T-cell (primary cell): ENCODE results near the gene PLAGL2. TPM values are rescaled to one million over a fixed set of nuclear protein-coding genes. Genes with fewer than 3 reads are reported as not detected.

ENCODE experiments used
- ATAC-seq, 4 experiments: fragments of 200-7000 bp in 3 of 4; fragments of 150-1000 bp in 1 of 4; cut with Tn5 transposase; replicated peaks in 1 of 4; 1 replicate in 3 of 4; 2 replicates in 1 of 4; pipeline ENCODE4 v1.10.0; 2021; ENCODE audit warnings: moderate library complexity in 3 of 4, mild to moderate bottlenecking in 2 of 4, moderate number of reproducible peaks in 1 of 4
- CTCF ChIA-PET, 2 donors: fragments of 300-600 bp; sonication (Branson Sonifier 250); formaldehyde crosslinking; loops; one replicate each; lab custom pipeline; 2022; ENCODE audit warnings: antibody characterized with exemption in 2 of 2; lab: Charles Lee
- POLR2A ChIA-PET, 2 donors: fragments of 300-600 bp; sonication (Branson Sonifier 250); formaldehyde crosslinking; loops; one replicate each; lab custom pipeline; 2022; ENCODE audit warnings: antibody characterized with exemption in 2 of 2; lab: Charles Lee
- DNase-seq, 35 experiments: peaks; one replicate each; pipeline versions ENCODE4 v3.0.0 to v3.0.0-alpha.2; 2013 to 2023
- H3K27ac ChIP-seq: one replicate; pipeline ENCODE4 v1.5.1; 2013; ENCODE audit warnings: low read length
- H3K27me3 ChIP-seq, 2 experiments: replicated peaks in 1 of 2; 1 replicate in 1 of 2; 2 replicates in 1 of 2; pipeline versions ENCODE4 v1.6.1 to v1.7.0; 2013; ENCODE audit warnings: low read length in 1 of 2, mixed read lengths in 1 of 2; ENCODE audit not compliant: control insufficient read depth in 2 of 2, insufficient read depth in 2 of 2; ENCODE audit errors: extremely low read depth in 1 of 2
- H3K36me3 ChIP-seq, 2 donors: 1 replicate in 1 of 2; 2 replicates in 1 of 2; pipeline versions ENCODE4 v1.6.1 to v1.7.0; 2013; ENCODE audit warnings: low read length in 1 of 2; ENCODE audit not compliant: control insufficient read depth in 2 of 2, insufficient read depth in 1 of 2; ENCODE audit errors: extremely low read depth in 1 of 2
- H3K4me1 ChIP-seq, 2 experiments: 1 replicate in 1 of 2; 2 replicates in 1 of 2; pipeline versions ENCODE4 v1.6.1 to v1.7.0; 2013; ENCODE audit warnings: low read length in 2 of 2, mixed read lengths in 1 of 2; ENCODE audit not compliant: insufficient read depth in 2 of 2, control insufficient read depth in 1 of 2; ENCODE audit errors: extremely low read depth in 1 of 2
- H3K4me3 ChIP-seq, 2 donors: 1 replicate in 1 of 2; 2 replicates in 1 of 2; pipeline versions ENCODE4 v1.5.1 to v1.7.0; 2013; ENCODE audit warnings: mild to moderate bottlenecking in 2 of 2, low read length in 1 of 2, moderate library complexity in 1 of 2; ENCODE audit not compliant: control insufficient read depth in 1 of 2; ENCODE audit errors: extremely low read depth in 1 of 2
- H3K9me3 ChIP-seq: 2 replicates; pipeline ENCODE4 v1.7.0; 2013
- H3K27ac Mint-ChIP-seq, 2 donors: one replicate each; pipeline ENCODE4 v1.8.0; 2020 to 2021; ENCODE audit warnings: mild to moderate bottlenecking in 2 of 2, mixed read lengths in 2 of 2
- H3K27me3 Mint-ChIP-seq, 2 donors: one replicate each; pipeline ENCODE4 v1.8.0; 2021 to 2022; ENCODE audit warnings: mixed read lengths in 2 of 2
- H3K36me3 Mint-ChIP-seq: one replicate; pipeline ENCODE4 v1.8.0; 2021; ENCODE audit warnings: mixed read lengths
- H3K4me1 Mint-ChIP-seq, 3 donors: one replicate each; pipeline ENCODE4 v1.8.0; 2020 to 2022; ENCODE audit warnings: mixed read lengths in 3 of 3, mild to moderate bottlenecking in 1 of 3
- H3K4me3 Mint-ChIP-seq, 3 donors: one replicate each; pipeline ENCODE4 v1.8.0; 2020 to 2022; ENCODE audit warnings: mild to moderate bottlenecking in 3 of 3, mixed read lengths in 3 of 3, moderate library complexity in 3 of 3
- H3K9me3 Mint-ChIP-seq, 3 donors: one replicate each; pipeline ENCODE4 v1.8.0; 2020 to 2022; ENCODE audit warnings: mixed read lengths in 3 of 3
- WGBS: methylation state at CpG from one replicate; pipeline ENCODE4 v1.1.5; 2013; ENCODE audit warnings: missing lambda C conversion rate; ENCODE audit not compliant: insufficient coverage; 5-methylcytosine and 5-hydroxymethylcytosine counted together
- total RNA-seq, 35 experiments: library from RNA in 6 of 35; stranded (reverse) in 6 of 35; fragments of 120-200 nt in 1 of 35; gene quantifications; one replicate each; pipeline versions ENCODE4 v1.2.1 to v1.2.4 and lab custom pipeline; 2013 to 2026

Gene PLAGL2
- total RNA-seq, 5 donors from 2014 or later (not counting 1 experiment from before 2014, with no cell fraction given): 12.6 to 18.2 (median 16.3) TPM

DNA sequence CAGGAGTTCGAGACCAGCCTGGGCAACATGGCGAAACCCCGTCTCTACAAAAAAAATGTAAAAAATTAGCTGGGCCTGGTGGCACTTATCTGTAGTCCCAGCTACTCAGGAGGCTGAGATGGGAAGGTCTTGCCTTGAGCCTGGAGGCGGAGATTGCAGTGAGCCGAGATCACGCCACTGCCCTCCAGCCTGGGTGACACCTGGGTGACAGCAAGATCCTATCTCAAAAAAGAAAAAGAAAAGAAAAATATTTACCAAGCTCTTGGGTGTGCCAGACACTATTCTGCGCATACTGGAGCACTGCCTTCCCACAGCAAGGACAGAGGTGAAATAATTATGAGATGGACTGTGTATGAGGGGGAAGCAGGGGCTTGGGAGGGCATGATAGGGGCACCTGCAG, 19.8 kb upstream of the PLAGL2 start:
- Histone ChIP-seq H3K27ac (no peak overlapping the region), H3K27me3 (no peaks in the 10 kb centered on the region), H3K36me3 (peaks cover 0 to 53% of the 10 kb centered on the region in 2 donors), H3K4me3 (no peak overlapping the region), H3K9me3 (no peaks in the 10 kb centered on the region), H3K4me1 (peaks cover 5 to 6% of the 10 kb centered on the region in 2 experiments)
- WGBS: 100% methylated on average over 5 of the region's 7 CpGs
- POLR2A ChIA-PET: no interaction called here
- Mint-ChIP-seq H3K4me1 (peaks cover 12 to 13% (median 12%) of the 10 kb centered on the region in 3 donors), H3K9me3 (no peaks in the 10 kb centered on the region), H3K27ac (no peak overlapping the region), H3K36me3 (peaks cover 38% of the 10 kb centered on the region), H3K27me3 (no peaks in the 10 kb centered on the region), H3K4me3 (no peak overlapping the region)
- no peak for ATAC-seq
- no peak for DNase-seq
- CTCF ChIA-PET: no interaction called here

DNA sequence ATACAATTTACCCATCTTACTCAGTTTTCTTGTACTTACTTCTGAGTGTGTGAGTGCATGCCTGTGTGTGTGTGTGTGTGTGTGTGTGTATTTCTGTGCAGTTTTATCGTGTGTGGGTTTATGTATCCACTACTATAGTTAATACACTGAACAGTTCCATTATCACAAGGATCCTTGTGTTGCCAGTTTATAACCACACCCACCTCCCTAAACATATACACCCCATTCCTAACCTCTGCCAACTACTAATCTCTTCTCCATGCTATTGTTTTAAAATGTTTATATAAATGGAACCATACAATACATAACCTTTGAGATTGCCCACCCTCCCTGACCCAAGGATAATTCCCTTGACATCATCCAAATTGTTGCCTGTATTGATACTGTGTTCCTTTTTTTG, 18.8 kb upstream of the PLAGL2 start:
- CTCF ChIA-PET: no interaction called here
- Mint-ChIP-seq H3K36me3 (peaks cover 39% of the 10 kb centered on the region), H3K4me1 (peaks cover 3 to 4% (median 3%) of the 10 kb centered on the region in 3 donors), H3K27me3 (no peaks in the 10 kb centered on the region), H3K4me3 (no peak overlapping the region), H3K9me3 (no peaks in the 10 kb centered on the region), H3K27ac (no peak overlapping the region)
- ATAC-seq (no peak), DNase-seq (no peak)
- POLR2A ChIA-PET: no interaction called here
- Histone ChIP-seq H3K36me3 (peaks cover 0 to 55% of the 10 kb centered on the region in 2 donors), H3K9me3 (no peaks in the 10 kb centered on the region), H3K27ac (no peak overlapping the region), H3K4me3 (no peak overlapping the region), H3K4me1 (peaks cover 0 to under 1% of the 10 kb centered on the region in 2 experiments), H3K27me3 (no peaks in the 10 kb centered on the region)
- no CpG with 5 or more reads among the region's 1 CpG for WGBS

DNA sequence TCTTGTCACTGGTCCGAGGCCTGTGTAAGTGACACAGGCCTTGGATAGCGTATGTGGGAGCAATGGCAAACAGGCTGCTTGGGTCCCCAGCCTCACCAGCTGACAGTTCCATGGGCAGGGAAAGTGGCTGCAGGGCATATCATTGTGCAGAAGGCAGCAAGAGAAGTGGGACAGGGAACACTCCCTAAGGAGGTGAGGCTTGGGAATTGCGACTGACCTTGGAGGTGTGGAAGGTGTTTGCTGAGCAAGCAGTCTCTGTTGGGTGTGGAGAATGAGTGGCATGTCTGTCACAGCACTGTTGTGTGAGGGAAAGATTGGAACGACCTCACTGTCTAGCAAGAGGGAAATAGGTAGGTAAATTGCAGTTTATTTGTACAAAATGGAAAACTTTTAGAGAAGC, 16.9 kb upstream of the PLAGL2 start:
- CTCF ChIA-PET: no interaction called here
- peaks cover 0 to 54% of the 10 kb centered on the region in 2 donors for H3K36me3 ChIP-seq
- POLR2A ChIA-PET: no interaction called here

DNA sequence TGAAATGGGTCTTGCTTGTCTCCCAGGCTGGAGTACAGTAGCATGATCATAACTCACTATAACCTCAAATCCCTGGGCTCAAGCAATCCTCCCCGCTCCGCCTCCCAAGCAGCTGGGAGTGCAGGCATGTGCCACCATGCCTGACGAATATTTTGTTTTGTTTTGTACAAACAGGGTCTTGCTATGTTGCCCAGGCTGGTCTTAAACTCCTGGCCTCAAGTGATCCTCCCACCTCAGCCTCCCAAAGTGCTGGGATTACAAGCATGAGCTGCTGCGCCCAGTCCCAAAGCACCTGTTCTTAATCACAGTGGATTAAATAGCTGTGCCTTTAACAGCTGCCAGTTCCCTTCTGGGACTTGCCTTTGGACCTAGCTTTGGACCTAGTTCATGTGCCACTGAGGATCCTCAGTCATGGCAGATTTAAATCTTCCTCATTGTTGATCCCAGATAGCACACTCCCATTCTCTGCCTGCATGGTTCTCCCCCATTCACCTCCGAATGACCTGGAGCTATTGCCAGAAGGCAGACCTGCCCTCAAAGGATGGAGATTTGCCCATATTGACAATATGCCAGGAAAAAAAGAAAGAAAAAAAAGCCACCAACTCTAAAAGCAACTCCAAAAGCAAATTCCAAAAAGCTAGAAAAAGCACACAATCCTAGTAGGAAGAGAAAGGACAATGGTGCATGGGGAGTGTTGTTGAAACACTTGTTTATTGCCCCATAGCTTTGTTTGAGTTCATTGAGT, 10.8 kb upstream of the PLAGL2 start:
- peaks cover 60% of the 10 kb centered on the region for H3K36me3 Mint-ChIP-seq
- ATAC-seq: no peak
- Histone ChIP-seq H3K27ac (no peak overlapping the region), H3K36me3 (peaks cover 0 to 71% of the 10 kb centered on the region in 2 donors), H3K4me1 (no peaks in the 10 kb centered on the region), H3K9me3 (no peaks in the 10 kb centered on the region), H3K4me3 (no peak overlapping the region), H3K27me3 (no peaks in the 10 kb centered on the region)
- H3K27me3 Mint-ChIP-seq: no peaks in the 10 kb centered on the region
- POLR2A ChIA-PET: interaction anchor here in 1 of 2 donors (0.7 kb wide), 1 partner anchor 102 kb away, joined by 6 read pairs; no protein-coding TSS in a partner anchor
- WGBS: 83% methylated on average over 1 of the region's 5 CpGs
- no peaks in the 10 kb centered on the region for H3K9me3 Mint-ChIP-seq
- DNase-seq: no peak
- no peaks in the 10 kb centered on the region for H3K4me1 Mint-ChIP-seq
- no peak overlapping the region for H3K4me3 Mint-ChIP-seq
- CTCF ChIA-PET: interaction anchor here (0.6 kb wide), 2 partner anchors 99 to 372 kb away, joined by 3 read pairs; no protein-coding TSS in a partner anchor
- H3K27ac Mint-ChIP-seq: no peak overlapping the region

More for the DNA sequence above, 16.9 kb upstream of the PLAGL2 start:
- Histone ChIP-seq H3K9me3 (no peaks in the 10 kb centered on the region), H3K27ac (no peak overlapping the region), H3K4me1 (no peaks in the 10 kb centered on the region), H3K27me3 (no peaks in the 10 kb centered on the region), H3K4me3 (no peak overlapping the region)
- H3K9me3 Mint-ChIP-seq: no peaks in the 10 kb centered on the region
- H3K4me1 Mint-ChIP-seq: no peaks in the 10 kb centered on the region
- peaks cover 42% of the 10 kb centered on the region for H3K36me3 Mint-ChIP-seq
- DNase-seq (no peak), ATAC-seq (no peak)
- H3K4me3 Mint-ChIP-seq: no peak overlapping the region
- H3K27me3 Mint-ChIP-seq: no peaks in the 10 kb centered on the region
- H3K27ac Mint-ChIP-seq: no peak overlapping the region
- WGBS: 95% methylated on average over 3 of the region's 4 CpGs

GRCh38 chr20:32216179-32217142, 8.9 kb upstream of the PLAGL2 start:
- DNase-seq (no peak), ATAC-seq (no peak)
- H3K36me3 ChIP-seq: peaks cover 5 to 61% of the 10 kb centered on the region in 2 donors
- H3K4me3 ChIP-seq: no peak overlapping the region
- Mint-ChIP-seq H3K4me1 (peaks cover 7 to 9% (median 8%) of the 10 kb centered on the region in 3 donors), H3K36me3 (peaks cover 59% of the 10 kb centered on the region), H3K9me3 (no peaks in the 10 kb centered on the region), H3K27me3 (no peaks in the 10 kb centered on the region), H3K27ac (no peak overlapping the region), H3K4me3 (no peak overlapping the region)
- no peaks in the 10 kb centered on the region for H3K27me3 ChIP-seq
- ChIA-PET POLR2A (no interaction called here), CTCF (no interaction called here)
- H3K27ac ChIP-seq: no peak overlapping the region
- WGBS: 100% methylated on average over 5 of the region's 13 CpGs
- no peaks in the 10 kb centered on the region for H3K4me1 ChIP-seq
- H3K9me3 ChIP-seq: no peaks in the 10 kb centered on the region

- Mint-ChIP-seq H3K36me3 (peaks cover 56% of the 10 kb centered on the region), H3K9me3 (no peaks in the 10 kb centered on the region), H3K27ac (no peak overlapping the region), H3K4me1 (peaks cover 11 to 13% (median 13%) of the 10 kb centered on the region in 3 donors), H3K27me3 (no peaks in the 10 kb centered on the region), H3K4me3 (no peak overlapping the region)
- no peaks in the 10 kb centered on the region for H3K4me1 ChIP-seq
- H3K4me3 ChIP-seq: no peak overlapping the region
- DNase-seq (no peak), ATAC-seq (no peak)
- no peaks in the 10 kb centered on the region for H3K9me3 ChIP-seq
- no peak overlapping the region for H3K27ac ChIP-seq
- H3K36me3 ChIP-seq: peaks cover 5 to 56% of the 10 kb centered on the region in 2 donors
- no peaks in the 10 kb centered on the region for H3K27me3 ChIP-seq
- POLR2A ChIA-PET: no interaction called here
- CTCF ChIA-PET: no interaction called here
- 100% methylated on average over 1 of the region's 3 CpGs for whole genome bisulfite sequencing
Observed at GRCh38 chr20:32215729-32216128, 8.2 kb upstream of the PLAGL2 start.
